NCI-H526 treated with DMSO at 0.1 percent for 48 hours (cell line): ENCODE measurements around the gene SIDT1.

Source experiments
- DNase-seq: peaks from one replicate; lab custom pipeline; 2025; lab: John Stamatoyannopoulos, UW

Gene SIDT1

DNA sequence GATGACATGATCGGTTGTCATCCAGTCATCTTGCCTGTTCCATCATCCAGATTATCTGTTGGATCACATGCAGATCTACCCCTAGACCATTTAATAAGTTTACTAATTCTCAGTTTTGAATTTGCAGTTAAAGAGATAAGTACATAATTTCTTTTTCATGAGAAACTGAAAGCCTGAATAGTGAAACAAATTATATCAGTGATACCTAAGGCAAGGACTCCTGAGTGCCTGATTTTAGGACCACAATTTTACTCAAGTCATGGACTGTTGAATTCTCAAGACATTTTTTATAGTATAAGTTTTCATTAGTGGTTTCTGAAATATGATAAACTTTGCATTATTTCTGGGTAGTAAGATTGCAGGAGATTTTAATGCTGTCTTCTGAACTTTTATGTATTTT, 13.2 kb downstream of the SIDT1 start:
- DNase-seq: no peak

DNA sequence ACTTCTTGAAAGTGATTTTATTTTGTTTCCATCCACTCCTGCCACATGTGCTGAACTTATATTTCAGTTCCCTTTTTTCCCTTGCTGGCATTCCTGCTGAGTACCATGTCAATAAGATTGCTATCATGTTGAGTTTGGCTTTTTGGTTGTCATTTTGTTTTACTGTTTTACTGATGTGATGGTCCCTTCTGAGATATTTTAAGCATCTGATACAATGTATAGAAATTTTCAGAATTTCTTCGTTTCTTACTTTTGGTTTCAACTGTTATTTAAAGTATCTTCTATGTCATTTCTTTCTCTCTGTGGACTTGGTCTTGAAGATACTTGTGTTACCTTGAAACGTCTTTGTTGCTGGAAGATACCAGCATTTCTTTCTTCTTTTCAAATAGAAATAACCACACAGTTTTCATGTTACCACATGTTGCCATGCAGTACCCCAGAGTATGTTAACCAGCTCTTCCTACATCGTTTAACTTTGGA, 14.1 kb downstream of the SIDT1 start:
- no peak for DNase-seq

DNA sequence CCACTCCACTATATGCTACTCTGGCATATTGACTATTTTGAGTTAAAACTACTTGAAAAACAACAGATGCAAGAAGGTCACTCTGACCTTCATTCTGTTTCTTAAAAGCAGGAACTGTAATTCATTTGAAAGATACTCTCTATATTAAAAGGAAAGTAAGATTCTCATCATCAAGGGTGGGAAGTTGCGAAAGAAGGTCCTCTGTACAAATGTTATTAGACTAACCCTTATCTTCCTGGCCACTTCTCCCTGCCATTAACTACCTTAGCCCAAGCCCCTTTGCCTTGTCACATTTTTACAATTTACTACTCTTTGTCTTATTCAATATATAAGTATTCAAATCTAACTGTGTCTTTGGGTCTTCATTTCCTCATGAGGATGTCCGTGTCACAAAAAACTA, 16.1 kb downstream of the SIDT1 start:
- DNase-seq: no peak

DNA sequence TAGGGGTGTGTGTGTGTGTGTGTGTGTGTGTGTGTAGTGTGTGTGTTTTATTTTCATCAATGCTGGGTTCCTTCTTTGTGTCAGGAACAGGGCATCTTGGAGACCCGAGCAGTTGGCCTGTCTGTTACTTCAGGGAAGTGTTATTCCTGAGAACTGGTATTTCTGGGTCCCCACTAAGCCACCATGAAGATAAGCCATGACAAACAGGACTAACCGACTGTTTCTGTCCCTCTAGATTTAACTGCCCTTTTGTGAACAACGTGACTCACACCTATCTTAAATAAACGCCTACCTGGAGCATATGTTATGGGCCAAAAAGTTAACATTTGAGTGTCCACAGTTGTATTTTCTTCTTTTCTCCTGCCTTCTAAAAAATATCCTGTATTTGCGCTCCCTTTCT, 19.5 kb downstream of the SIDT1 start:
- DNase-seq: no peak

DNA sequence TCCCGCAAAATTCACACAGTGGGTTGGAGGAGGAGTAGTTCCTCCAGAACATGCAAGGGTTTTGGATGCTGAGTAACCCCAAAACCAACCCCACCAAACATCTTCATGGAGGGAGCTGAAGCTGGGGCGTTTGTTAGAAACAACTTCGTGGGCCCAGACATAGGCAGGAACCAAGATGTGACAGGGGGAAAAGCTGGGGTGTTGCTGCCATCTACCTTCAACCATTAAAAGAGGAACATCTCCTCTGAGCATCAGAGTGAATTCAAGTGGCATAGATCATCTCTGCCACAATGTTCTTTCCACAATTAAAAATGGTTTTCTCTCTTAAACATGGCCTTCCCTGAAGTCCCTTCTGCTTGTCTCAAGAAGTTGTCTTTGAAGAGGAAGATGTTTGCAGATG, 20.5 kb downstream of the SIDT1 start:
- DNase-seq: no peak

DNA sequence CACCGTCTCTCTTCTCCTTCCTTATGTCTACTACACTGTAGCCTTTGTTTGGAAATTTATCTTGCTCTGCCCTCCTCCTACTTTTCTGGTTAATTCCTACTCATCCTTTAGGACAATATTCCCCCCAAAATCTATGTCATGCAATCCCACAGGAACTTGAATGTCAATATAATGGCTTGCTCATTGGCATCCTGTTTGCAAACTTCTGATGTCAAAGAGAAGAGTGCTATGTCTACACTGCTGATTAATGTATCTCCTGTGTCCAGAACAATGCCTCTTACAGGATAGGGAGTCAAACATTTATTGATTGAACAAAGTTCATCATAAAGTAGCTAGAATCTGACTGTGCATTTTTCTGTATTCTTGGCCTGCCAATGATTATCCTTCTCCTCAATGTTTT, 22.8 kb downstream of the SIDT1 start:
- DNase-seq: no peak

DNA sequence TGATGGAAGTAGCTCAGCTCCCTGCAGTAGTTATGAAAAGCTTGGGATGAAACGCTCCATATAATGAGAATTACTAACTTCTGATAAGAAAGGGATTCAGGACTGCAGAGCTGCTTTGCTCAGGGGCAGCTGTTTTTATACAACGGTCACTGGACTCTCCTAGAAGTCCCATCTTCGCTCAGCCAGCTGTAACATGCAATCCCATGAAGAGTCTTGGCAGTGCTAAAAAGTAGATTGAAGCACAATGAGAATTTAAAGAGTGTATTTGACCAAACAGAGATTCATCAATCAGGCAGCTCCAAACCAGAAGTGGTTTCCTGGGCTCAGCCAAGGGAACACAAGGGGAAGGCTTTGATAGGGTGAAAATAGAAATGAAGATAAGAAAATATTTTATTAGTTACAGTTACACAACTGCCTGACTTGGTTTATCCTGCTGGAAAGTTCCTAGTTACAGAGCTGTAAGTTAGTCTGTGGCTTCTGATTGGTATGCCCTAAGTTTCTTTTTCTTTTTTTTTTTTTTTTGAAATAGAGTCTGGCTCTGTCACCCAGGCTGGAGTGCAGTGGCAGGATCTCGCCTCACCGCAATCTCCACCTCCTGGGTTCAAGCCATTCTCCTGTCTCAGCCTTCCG, 24.1 kb downstream of the SIDT1 start:
- no peak for DNase-seq

DNA sequence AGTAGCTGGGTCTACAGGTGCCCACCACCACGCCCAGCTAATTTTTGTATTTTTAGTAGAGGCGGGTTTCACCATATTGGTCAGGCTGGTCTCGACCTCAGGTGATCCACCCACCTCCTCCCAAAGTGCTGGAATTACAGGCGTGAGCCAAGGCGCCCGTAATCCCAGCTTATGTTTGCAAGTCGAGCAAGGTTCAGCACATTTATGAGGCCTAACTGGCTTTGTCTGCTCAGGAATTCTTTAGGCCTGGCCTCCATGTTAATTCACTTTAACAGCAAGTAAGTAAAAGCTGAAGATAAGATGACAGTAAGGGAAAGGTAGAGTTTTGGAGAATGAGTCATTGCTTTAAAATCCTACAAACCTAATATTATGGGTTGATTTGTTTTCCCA, 24.6 kb downstream of the SIDT1 start:
- no peak for DNase-seq

DNA sequence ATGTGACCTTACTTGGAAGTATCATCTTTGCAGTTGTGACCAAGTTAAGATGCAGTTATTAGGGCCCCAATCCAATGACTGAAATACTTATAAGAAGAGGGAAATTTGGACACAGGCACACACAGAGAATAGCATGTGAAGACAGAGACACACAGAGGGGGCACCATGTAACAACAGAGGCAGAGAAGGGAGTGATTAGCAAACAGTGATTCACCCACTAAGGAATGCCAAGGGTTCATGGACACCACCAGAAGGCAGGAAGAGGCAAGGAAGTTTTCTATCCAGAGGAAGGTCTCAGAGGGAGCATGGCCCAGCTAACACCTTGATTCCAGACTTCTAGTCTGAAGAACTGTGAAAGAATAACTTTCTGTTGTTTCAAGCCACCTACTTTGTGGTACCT, 25.0 kb downstream of the SIDT1 start:
- DNase-seq: no peak

DNA sequence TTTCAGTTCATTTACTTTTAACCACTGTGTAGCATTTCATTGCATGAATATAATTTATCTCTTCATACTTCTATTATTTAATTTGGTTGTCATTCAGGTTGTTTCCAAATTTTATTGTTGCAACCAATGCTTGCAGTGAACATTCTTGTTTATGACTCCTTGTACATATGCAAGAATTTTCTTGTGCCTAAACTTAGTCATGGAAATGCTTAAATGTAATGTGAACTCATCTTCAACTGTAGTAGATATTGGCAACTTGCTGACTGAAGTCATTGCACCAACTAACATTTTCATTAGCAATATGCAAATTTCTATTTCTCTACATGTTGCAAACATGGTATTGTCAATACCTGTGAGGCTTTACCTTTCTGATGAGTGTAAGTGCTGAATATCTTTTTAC, 26.7 kb downstream of the SIDT1 start:
- DNase-seq: no peak

DNA sequence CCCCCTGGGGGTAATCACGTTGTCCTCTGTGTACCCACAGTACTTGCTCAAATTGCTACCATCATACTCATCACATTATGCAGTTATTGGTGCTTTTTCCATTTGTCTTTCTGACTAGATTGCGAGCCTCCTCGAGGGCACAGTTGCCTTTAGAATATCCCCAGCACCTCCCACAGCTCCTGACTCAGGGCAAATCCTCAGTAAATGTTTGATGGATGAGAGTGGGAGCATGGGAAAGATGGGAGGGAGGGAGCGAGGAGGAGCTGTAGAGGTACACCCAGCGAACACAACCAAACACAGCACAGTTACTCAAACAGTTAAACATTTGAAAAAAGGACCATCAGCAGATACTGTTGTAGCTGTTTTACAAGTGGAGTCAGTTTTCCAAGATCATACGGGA, 27.9 kb downstream of the SIDT1 start:
- DNase-seq: no peak

DNA sequence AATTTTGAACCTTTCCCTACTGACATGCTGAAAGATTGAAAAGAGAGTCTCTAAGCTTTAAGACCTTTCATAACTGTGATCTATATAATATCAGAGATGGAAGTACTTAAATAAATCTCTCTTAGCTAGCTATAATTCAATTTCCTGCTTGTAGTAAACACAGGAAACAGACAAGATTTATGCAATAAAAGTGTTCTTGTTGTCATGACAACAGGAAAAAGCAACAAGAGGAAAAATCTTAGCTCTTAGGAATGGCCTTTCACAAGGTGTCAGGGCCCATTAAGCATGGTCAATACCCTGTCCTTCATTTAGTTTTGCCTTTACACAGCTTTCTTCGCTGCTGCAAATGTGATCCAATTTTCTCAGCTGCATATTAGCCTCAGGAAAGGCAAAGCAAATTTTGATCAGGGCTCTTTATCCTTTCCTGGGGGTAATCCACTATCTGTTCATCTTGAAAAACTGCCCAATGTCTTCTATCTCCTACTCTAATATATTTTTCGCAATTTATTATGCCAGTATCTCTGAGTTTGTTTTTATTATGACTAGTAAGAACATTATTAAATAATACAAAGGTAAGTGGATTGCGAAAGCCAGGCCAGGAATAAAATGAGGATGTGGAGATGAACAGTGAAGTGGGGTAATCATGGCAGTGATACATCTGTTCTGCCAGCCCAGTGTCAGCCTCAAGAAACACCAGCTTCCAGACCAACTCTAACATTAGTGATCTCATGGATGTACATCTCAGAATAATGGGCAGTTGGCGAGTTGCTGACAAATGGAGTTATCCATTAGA, 28.7 kb downstream of the SIDT1 start:
- no peak for DNase-seq

DNA sequence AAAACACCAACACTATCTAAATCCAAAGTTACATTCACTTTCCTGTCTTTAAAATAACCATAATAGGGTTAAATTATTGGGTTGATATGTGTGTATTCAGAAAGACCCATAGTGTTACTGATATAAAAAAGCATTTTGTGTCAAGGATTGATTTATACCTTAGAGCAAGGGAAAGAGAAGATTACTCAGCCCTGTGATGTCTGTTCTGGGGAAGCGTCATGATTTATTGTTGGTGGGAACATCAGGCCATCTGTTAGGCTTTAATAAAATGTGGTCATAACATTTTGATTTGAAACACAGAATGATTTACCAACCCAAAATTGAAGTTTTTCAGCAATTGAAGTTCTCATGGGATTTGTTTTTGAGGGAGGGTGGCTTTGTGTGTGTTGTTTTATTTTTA, 33.2 kb downstream of the SIDT1 start:
- DNase-seq: no peak

DNA sequence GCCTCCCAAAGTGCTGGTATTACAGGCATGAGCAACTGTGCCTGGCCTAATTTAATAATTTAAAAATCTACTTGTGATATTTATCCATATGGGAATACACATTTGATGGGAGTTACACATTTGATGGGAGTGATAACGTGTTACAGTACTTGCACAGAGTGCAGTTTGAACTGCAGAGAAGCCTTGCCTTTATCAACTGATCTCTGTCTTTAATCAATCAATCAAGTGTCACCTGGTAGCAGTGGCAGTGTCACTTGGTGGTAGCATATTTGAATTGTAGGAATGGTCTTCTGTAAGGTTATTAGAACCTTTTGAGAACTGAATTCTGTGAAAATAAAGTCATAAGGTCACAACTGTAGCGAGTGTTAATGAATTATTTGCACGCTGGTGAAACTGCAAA, 37.8 kb downstream of the SIDT1 start:
- no peak for DNase-seq

DNA sequence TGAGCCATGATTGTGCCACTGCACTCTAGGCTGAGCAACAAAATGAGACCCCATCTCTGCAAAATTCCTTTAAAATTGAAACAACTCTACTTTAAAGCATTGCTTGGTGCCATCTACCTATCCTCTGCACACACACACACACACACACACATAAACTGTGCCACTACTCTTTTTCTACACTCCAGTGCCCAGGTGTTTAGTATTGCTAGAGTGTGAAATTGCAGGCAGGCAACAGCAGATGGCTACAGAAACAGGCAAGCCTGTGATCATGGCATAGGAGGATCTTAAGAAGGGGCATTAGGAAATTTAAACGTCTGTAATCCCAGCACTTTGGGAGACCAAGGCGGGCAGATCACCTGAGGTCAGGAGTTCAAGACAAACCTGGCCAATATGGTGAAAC, 39.0 kb downstream of the SIDT1 start:
- no peak for DNase-seq

DNA sequence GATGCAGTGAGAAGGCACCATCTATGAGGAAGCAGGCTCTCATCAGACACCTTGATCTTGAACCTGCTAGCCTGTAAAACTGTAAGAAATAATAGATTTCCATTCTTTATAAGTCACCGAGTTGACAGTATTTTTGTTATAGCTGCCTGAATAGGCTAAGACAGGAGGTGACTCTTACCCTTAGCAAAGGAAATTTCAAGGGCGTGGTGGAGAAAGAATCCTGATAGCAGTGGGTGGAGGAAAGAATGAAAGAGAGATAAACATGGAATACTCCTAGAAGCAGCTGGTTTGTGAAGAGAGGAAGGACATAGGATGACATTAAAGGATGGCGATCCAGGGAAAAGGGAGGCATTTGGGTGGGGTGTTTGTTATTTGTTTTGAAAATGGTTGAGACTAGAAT, 41.4 kb downstream of the SIDT1 start:
- DNase-seq: no peak

DNA sequence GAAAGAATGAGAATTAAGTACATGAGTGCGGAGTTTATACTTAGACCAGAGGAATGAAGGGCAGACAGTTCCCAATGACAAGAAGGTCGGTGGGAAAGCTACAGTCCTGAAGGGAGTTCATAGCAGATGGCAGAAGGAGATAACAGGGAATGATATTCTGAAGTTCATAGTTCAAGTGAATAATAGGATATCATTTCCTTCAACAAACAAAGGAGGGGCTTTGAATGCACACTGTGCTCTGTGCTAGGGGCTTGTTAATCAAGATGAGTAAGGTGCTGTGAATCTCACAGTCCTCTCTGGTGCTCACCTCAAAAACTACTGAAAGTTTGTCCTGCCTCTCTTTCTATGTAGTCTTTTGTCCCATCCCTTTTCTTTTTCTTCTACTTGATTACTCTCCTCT, 41.9 kb downstream of the SIDT1 start:
- no peak for DNase-seq

DNA sequence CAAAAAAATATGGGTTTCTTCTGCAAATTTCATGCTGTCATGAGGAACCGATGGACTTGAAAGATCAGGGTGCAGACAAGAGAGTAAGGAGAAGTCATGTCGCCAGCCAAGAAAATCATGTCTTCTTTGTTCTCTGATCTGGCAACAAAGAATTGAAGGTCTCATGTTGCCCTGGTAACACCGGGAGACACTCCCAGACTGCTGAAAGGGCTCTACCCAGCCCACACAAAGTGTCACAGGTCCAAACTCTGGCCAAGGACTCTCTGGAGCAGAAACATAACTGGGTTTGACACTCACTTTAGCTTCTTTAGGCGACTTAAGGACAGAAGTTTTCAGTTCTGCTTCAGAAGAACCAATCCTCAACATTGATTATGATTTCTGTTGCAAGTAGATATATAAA, 42.9 kb downstream of the SIDT1 start:
- DNase-seq: no peak

DNA sequence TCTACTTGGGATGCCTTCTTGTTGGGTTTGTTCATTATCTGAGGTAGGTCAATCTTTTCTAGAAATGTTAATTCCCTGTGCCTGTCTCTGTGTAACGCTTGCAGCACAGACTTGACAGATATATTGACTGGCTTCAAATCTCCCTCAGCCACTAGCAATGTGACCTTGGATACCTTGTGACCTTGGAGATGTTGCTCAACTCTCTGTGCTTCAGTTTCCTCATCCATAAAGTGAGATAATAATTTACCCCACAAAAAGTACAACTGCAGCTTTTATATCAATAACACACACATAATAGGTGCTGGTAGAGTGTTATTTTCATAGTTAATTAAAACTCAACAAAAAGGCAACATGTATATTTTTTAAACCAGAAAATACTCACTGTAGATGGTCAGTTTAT, 52.9 kb downstream of the SIDT1 start:
- DNase-seq: no peak

DNA sequence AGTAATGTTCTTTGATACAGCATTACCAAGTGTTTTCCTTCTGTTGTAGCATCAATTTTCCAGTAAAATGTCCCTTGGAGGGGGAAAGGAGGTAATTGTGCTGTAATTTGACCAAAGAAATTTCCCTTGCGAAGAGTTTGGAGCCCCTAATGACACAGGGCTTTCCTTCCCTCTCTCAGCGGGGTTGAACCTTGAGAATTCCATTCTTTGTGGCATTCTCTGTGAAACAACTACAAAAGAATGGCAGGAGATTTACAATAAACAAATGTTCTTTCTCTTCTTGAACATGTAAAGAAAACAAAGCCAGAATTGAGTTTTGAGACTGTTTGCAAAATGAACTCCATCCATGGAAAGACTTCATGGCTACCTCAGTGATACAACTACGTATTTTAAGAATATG, 53.4 kb downstream of the SIDT1 start:
- no peak for DNase-seq

DNA sequence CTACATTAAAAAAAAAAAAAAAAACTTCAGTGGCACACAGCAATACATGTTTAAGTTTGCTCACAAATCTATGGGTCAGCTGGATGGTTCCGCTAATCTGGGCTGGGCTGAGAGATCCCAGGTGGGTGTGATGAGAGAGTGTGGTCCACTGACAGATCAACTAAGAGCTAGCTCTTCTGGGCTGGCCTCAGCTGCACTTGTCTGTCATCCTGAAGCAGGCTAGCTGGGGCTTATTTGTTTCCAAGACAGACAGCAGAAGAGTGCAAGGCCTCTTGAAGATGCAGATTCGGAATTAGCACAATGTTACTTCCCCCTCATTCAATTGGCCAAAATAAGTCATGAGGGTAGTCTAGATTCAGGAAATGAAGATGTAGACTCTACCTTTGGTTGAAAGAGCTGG, 56.5 kb downstream of the SIDT1 start:
- DNase-seq: no peak

DNA sequence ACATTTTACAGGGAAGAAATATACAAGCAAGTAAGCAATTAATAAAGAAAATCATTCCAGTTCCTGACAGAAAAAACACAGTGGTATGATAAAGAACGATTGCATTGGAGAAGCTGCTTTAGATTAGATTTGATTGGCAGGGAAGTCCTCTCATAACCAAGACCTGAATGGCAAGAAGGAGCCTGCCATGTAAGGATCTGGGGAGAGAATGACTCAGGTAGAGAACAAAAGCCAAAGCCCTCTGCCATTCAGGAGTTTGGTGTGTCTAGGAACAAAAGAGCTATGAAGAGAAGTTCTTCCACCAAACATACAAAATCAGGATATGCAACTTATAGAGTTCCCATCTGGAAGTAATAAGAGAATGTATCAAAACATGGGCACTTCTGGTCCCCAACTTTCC, 57.6 kb downstream of the SIDT1 start:
- no peak for DNase-seq

DNA sequence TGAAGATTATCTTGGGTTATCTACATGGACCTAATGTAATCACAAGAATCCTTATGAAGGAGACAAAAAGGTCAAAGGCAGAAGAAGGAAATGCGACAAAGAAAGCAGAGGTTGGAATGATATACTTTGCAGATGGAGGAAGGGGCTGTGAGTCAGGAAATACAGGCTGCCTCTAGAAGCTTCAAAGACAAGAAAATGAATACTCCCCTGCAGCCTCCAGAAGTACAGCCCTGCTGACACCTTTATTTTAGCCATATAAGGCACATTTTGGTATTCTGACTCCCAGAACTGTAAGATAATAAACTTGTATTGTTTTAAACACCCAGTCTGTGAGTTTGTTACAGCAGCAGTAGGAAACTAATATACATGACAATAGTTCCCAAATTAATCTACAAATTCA, 58.6 kb downstream of the SIDT1 start:
- DNase-seq: no peak

DNA sequence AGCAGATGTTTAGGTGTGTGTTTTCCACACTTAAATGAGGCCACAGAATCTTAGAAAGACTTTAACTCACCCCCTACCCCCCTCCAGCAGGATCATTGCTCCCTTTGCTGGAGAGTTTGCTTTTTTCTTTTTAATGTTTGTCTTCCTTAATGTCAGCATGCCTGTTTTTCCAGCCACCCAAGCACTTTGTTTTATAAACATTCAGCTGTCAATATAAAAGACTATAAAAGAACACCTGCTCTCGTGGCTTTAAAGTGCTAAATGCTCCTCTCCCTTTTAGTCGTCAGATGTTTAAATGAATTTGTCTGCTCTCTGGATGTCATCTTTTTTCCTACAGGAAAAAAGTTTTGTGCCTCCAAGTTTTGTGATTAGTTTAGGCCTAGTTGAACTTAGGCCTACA, 61.7 kb downstream of the SIDT1 start:
- DNase-seq: no peak
